ENCODE measurements around the gene CST9.

The CST9 gene

DNA sequence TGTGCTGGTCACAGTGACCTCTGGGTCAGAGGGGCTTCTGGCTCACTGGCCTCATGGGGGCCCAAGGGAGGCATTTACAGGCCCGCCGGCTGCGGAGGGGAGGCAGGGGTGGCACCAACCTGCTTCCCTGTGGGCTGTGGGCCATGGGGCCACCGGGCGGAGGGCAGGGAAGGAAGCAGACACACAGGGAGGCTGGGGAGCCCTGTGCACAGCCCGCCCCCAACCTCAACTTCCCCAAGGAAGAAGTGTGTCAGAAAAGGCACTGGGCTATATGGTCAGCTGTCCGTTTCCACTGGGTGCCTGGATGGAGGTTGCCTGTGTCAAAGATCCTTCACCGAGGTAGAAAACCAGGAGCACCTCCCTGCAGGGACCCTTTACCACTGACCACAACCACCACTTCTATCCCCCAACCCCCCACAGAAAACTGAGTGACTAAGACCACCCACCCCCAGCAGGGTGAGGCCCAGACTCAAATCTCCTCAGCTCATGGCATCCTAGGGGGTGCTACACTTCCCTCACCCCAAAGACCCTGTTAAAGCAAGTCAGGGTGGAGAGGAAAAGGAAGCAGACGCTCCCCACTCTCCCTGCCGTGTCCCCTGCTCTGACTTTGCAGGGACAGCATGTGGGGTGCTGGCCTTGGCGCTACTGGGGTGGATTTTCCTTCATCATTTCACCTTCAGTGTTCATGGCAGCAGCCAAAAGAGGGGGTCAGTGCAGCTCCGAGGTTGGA, 26.4 kb upstream of the CST9 start:
- Histone ChIP-seq H3K36me3 (replicated peaks; ENCODE audit: low read depth, low read length) (no peaks in the 10 kb centered on the region), H3K4me1 (ENCODE audit: low read length) (no peaks in the 10 kb centered on the region), H3K27me3 (ENCODE audit: low read depth, low read length) (peaks cover under 1% of the 10 kb centered on the region; the same call in 1 of the 2 replicates), H4K20me1 (ENCODE audit: insufficient read depth, low read length) (no peaks in the 10 kb centered on the region), H3K79me2 (ENCODE audit: low read length) (no peaks in the 10 kb centered on the region), H3K4me2 (ENCODE audit: low read length) (no peak overlapping the region), H3K27ac (ENCODE audit: low read length) (no peak overlapping the region), H2AFZ (ENCODE audit: low read depth, low read length) (no peak overlapping the region), H3K4me3 (ENCODE audit: low read length) (no peak overlapping the region), H3K9ac (ENCODE audit: low read length) (no peak overlapping the region), H3K9me3 (ENCODE audit: insufficient read depth, low read length) (no peaks in the 10 kb centered on the region)
- TF ChIP-seq EZH2phosphoT487 (IDR thresholded peaks at IDR 0.05; ENCODE audit: low read depth), result no peak
- TF ChIP-seq, protein P1, sequence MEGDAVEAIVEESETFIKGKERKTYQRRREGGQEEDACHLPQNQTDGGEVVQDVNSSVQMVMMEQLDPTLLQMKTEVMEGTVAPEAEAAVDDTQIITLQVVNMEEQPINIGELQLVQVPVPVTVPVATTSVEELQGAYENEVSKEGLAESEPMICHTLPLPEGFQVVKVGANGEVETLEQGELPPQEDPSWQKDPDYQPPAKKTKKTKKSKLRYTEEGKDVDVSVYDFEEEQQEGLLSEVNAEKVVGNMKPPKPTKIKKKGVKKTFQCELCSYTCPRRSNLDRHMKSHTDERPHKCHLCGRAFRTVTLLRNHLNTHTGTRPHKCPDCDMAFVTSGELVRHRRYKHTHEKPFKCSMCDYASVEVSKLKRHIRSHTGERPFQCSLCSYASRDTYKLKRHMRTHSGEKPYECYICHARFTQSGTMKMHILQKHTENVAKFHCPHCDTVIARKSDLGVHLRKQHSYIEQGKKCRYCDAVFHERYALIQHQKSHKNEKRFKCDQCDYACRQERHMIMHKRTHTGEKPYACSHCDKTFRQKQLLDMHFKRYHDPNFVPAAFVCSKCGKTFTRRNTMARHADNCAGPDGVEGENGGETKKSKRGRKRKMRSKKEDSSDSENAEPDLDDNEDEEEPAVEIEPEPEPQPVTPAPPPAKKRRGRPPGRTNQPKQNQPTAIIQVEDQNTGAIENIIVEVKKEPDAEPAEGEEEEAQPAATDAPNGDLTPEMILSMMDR (IDR thresholded peaks at IDR 0.05; ENCODE audit: low read depth, low read length), result no peak

DNA sequence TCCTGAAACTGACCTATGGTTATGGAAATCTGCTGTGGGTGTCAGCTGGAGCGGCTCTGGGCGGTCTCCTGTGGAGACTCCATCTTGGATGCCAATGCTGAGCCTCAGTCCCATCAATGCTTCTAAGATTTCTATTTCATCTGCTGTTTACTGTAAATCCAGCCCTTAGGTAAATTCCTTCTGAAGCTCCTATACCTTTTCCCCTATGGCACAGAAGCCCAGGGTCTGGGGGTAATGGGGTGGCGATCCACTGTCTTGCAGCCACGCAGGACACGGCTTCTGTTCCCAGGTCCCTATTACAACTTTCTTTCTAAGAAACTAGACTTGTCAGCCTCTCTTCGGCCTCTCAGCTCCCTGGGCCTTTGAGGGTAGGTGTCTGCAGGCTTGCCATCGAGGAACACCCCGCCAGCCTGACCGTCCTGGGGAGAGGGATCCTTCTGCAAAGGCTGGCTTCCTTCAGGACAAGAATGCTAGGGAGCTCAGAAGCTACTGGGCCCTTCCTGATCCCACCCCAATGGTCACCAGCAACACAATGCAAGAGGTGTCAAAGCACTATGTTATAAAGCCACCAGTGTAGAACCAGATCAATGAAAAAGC, 25.6 kb upstream of the CST9 start:
- no peak for TF ChIP-seq EZH2phosphoT487 (IDR thresholded peaks at IDR 0.05; ENCODE audit: low read depth)
- no peak overlapping the region for H3K4me3 ChIP-seq (ENCODE audit: low read length)
- H3K4me2 ChIP-seq (ENCODE audit: low read length), result no peak overlapping the region
- no peak overlapping the region for H2AFZ ChIP-seq (ENCODE audit: low read depth, low read length)
- no peaks in the 10 kb centered on the region for H4K20me1 ChIP-seq (ENCODE audit: insufficient read depth, low read length)
- no peaks in the 10 kb centered on the region for H3K36me3 ChIP-seq (replicated peaks; ENCODE audit: low read depth, low read length)
- peaks cover 3% of the 10 kb centered on the region for H3K4me1 ChIP-seq (ENCODE audit: low read length)
- peaks cover 8% of the 10 kb centered on the region; the same call in 1 of the 2 replicates for H3K27me3 ChIP-seq (ENCODE audit: low read depth, low read length)
- H3K9me3 ChIP-seq (ENCODE audit: insufficient read depth, low read length), result no peaks in the 10 kb centered on the region
- H3K79me2 ChIP-seq (ENCODE audit: low read length), result no peaks in the 10 kb centered on the region
- H3K9ac ChIP-seq (ENCODE audit: low read length), result no peak overlapping the region
- H3K27ac ChIP-seq (ENCODE audit: low read length), result no peak overlapping the region

DNA sequence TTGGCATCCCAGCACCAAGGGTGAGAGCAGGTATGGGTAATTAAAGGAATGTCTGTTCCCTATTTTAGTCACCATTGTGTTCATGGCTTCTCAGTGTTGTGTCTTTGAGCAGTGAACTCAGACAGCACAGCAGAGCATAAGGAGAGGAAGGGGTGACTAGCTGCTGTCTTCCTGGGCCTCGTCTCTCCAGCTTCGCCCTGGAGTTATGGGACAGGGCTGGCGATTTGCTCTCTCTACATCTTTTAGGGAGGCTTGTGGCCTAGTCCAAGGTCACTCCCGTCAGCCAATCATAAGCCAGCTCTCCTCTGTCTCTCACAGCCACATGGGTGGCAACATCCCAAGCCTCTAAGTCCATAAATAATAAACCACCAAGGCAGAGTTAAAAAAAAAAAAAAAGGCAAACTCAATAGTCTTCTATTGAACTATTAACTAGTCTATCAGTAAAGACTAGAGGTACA, 24.7 kb upstream of the CST9 start:
- Histone ChIP-seq H3K4me1 (ENCODE audit: low read length) (peaks cover 12% of the 10 kb centered on the region), H3K9me3 (ENCODE audit: insufficient read depth, low read length) (no peaks in the 10 kb centered on the region), H3K79me2 (ENCODE audit: low read length) (no peaks in the 10 kb centered on the region), H3K27ac (ENCODE audit: low read length) (no peak overlapping the region), H3K36me3 (replicated peaks; ENCODE audit: low read depth, low read length) (no peaks in the 10 kb centered on the region), H3K27me3 (ENCODE audit: low read depth, low read length) (peaks cover 8% of the 10 kb centered on the region; the same call in 1 of the 2 replicates), H3K9ac (ENCODE audit: low read length) (no peak overlapping the region), H3K4me3 (ENCODE audit: low read length) (no peak overlapping the region), H2AFZ (ENCODE audit: low read depth, low read length) (no peak overlapping the region), H4K20me1 (ENCODE audit: insufficient read depth, low read length) (no peaks in the 10 kb centered on the region), H3K4me2 (ENCODE audit: low read length) (no peak overlapping the region)
- TF ChIP-seq EZH2phosphoT487 (IDR thresholded peaks at IDR 0.05; ENCODE audit: low read depth), result no peak
- TF ChIP-seq, protein P1 (IDR thresholded peaks at IDR 0.05; ENCODE audit: low read depth, low read length), result no peak

DNA sequence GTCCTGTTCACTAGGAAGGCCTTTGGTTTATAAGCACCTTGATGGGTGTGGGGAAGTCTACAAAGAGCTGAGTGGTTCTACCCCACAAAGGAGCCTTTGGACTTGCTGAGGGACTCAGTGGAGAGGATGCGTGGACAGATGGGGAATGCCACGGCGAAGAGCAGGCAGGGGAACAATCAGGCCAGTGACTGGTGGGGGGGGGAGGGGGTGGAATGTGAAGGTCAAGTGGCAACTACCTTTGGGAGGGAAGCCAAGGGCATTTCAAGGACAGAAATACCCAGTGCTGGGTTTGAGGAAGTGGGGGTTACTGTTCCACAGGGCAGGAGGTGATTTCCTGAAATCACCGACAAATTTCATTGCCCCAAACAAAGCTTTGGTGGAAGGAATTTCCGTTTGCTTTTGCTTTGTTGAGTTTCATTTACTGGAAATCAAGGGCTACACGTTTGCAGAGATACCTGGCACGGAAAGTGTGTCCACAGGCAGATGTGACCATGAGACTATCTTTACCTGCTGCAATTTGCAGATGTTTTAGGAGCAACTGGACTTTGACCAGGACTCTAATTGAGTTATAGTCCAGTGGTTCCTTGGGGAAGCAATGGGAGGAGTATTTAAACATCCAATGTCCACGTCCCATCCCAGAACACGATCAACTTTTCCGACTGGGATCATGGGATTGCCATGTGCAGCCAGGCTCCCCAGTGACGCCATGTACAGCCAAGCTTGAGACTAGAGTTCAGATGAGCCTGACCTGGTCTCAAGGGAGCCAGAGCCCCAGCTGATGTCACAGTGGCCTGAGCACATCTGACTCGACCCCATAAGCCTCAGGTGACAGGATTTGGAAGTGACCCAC, 24.1 kb upstream of the CST9 start:
- H3K4me1 ChIP-seq (ENCODE audit: low read length), result peaks cover 19% of the 10 kb centered on the region
- H3K4me2 ChIP-seq (ENCODE audit: low read length), result no peak overlapping the region
- no peak overlapping the region for H3K27ac ChIP-seq (ENCODE audit: low read length)

More for the DNA sequence above, 24.1 kb upstream of the CST9 start:
- TF ChIP-seq, protein P1 (IDR thresholded peaks at IDR 0.05; ENCODE audit: low read depth, low read length), result no peak
- TF ChIP-seq EZH2phosphoT487 (IDR thresholded peaks at IDR 0.05; ENCODE audit: low read depth), result no peak
- no peak overlapping the region for H3K9ac ChIP-seq (ENCODE audit: low read length)
- H3K27me3 ChIP-seq (ENCODE audit: low read depth, low read length), result peaks cover 8% of the 10 kb centered on the region; the same call in 1 of the 2 replicates
- H2AFZ ChIP-seq (ENCODE audit: low read depth, low read length), result no peak overlapping the region
- H3K36me3 ChIP-seq (replicated peaks; ENCODE audit: low read depth, low read length), result no peaks in the 10 kb centered on the region
- no peaks in the 10 kb centered on the region for H3K9me3 ChIP-seq (ENCODE audit: insufficient read depth, low read length)
- H3K4me3 ChIP-seq (ENCODE audit: low read length), result no peak overlapping the region
- H3K79me2 ChIP-seq (ENCODE audit: low read length), result no peaks in the 10 kb centered on the region
- no peaks in the 10 kb centered on the region for H4K20me1 ChIP-seq (ENCODE audit: insufficient read depth, low read length)
